Chondrocyte (in vitro differentiated cells): Measurements from ENCODE around the gene DNM3. TPM values are rescaled to one million over a fixed set of nuclear protein-coding genes. Genes with fewer than 3 reads are reported as not detected.

ENCODE experiments used
- DNase-seq: peaks from one replicate; pipeline ENCODE4 v3.0.0; 2021; ENCODE audit warnings: mixed read lengths, low spot score
- H3K27ac Mint-ChIP-seq: one replicate; pipeline ENCODE4 v1.8.0; 2021; ENCODE audit warnings: mild to moderate bottlenecking, moderate library complexity, mixed read lengths; ENCODE audit not compliant: unreplicated experiment
- H3K27me3 Mint-ChIP-seq: 2 replicates; pipeline ENCODE4 v1.8.0; 2021; ENCODE audit warnings: low read depth, mixed read lengths
- H3K36me3 Mint-ChIP-seq: 2 replicates; pipeline ENCODE4 v1.8.0; 2021; ENCODE audit warnings: low read depth, mixed read lengths
- H3K4me1 Mint-ChIP-seq: 2 replicates; pipeline ENCODE4 v1.8.0; 2021; ENCODE audit warnings: low read depth, mild to moderate bottlenecking, mixed read lengths
- H3K4me3 Mint-ChIP-seq: one replicate; pipeline ENCODE4 v1.8.0; 2021; ENCODE audit warnings: mild to moderate bottlenecking, moderate library complexity, mixed read lengths; ENCODE audit not compliant: unreplicated experiment
- H3K9me3 Mint-ChIP-seq: 2 replicates; pipeline ENCODE4 v1.8.0; 2021; ENCODE audit warnings: low read depth, mixed read lengths
- total RNA-seq: library from RNA; stranded (reverse); gene quantifications from 3 replicates; pipeline ENCODE4 v1.2.1, GENCODE V29; 2021
- TF ChIP-seq, protein P1 (sequence below): fragments of 200-600 bp; sonication (generic); IDR thresholded peaks from 2 replicates; pipeline ENCODE4 v1.5.0; 2021; ENCODE audit warnings: antibody characterized with exemption, mild to moderate bottlenecking, moderate library complexity

Gene DNM3
- total RNA-seq, 1 donor from 2014 or later = 12.4 TPM

DNA sequence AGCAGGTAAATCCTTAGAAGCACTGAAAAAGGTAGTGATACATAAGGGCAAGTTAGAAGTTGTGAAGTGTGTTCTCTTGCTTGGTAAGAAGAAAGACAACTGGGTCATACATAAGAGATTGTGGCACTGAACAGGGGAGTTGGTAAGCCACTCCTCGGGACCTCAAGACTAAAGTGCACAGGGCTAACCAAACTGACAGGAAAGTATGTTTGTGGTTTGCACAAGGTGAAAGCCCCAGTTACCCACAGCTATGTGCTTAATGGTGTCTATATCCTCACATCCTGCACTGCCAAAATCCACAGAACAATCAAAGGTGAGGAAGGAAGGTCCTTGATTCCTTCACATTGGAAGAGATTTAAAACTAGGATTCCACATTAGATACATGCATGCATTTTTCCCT is 276.5 kb downstream of the DNM3 start:
- TF ChIP-seq, protein P1, sequence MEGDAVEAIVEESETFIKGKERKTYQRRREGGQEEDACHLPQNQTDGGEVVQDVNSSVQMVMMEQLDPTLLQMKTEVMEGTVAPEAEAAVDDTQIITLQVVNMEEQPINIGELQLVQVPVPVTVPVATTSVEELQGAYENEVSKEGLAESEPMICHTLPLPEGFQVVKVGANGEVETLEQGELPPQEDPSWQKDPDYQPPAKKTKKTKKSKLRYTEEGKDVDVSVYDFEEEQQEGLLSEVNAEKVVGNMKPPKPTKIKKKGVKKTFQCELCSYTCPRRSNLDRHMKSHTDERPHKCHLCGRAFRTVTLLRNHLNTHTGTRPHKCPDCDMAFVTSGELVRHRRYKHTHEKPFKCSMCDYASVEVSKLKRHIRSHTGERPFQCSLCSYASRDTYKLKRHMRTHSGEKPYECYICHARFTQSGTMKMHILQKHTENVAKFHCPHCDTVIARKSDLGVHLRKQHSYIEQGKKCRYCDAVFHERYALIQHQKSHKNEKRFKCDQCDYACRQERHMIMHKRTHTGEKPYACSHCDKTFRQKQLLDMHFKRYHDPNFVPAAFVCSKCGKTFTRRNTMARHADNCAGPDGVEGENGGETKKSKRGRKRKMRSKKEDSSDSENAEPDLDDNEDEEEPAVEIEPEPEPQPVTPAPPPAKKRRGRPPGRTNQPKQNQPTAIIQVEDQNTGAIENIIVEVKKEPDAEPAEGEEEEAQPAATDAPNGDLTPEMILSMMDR = no peak

DNA sequence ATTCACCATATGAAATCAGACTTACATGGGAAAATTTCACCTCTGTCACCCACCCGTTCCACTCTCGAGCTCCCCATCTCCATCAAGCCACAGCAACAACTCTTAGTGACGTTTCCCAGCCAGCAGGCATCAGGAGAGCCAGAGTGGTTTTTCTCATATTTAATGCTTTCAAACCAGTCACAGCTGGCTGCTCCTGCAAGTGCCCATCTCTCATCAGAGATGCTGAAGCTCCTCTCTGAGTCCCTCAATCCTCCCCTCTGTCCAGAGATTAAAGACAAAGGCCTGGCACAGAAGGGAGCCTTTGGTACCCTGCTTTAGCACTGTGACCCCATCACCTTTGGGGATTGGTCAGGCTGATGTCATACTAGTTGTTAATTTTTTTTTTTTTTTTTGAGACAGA is 277.3 kb downstream of the DNM3 start:
- Mint-ChIP-seq H3K27me3 (no peaks in the 10 kb centered on the region), H3K4me1 (peaks cover 32% of the 10 kb centered on the region), H3K27ac (no peak overlapping the region), H3K36me3 (peaks cover 5% of the 10 kb centered on the region), H3K9me3 (peaks cover 6% of the 10 kb centered on the region), H3K4me3 (no peak overlapping the region)
- DNase-seq = no peak
- TF ChIP-seq, protein P1 = no peak

More for the DNA sequence above, 276.5 kb downstream of the DNM3 start:
- peaks cover 38% of the 10 kb centered on the region for H3K4me1 Mint-ChIP-seq
- DNase-seq = no peak
- no peak overlapping the region for H3K4me3 Mint-ChIP-seq
- H3K9me3 Mint-ChIP-seq = peaks cover 6% of the 10 kb centered on the region
- H3K27me3 Mint-ChIP-seq = no peaks in the 10 kb centered on the region
- H3K36me3 Mint-ChIP-seq = peaks cover 5% of the 10 kb centered on the region
- no peak overlapping the region for H3K27ac Mint-ChIP-seq

DNA sequence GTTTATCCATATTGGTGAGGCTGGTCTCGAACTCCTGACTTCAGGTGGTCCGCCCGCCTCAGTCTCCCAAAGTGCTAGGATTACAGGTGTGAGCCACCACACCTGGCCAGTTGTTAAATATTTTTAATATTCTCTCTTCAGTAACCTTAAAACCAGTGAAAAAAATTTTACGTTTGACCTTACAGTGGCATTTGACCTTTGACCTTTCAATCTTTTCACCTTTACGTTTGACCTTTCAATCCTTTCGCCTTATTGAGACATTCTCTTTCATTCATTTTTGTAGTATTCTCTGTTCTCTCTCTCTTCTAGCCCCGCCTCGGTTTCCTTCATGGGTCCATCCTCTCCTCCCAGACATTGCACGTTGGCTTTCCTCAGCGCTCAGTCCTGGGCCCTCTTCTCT is 277.9 kb downstream of the DNM3 start:
- H3K4me3 Mint-ChIP-seq = no peak overlapping the region
- H3K4me1 Mint-ChIP-seq = peaks cover 27% of the 10 kb centered on the region
- no peak for DNase-seq

DNA sequence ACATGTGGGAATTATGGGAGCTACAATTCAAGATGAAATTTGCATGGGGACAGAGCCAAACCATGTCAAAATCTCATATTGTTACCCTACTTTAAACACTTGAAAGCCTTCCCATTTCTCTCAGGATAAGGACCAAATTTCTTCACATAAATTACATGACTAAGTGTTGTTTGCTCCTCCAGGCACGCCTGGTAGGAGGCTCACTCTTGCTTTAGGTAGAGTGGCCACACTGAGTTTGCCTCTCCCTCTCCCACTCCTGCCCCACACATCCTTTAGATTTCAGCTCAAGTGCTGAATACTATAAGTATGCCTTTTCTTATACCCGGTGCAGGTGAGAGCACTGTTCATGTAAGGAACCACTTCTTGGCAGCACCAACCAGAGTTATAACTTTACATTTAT is 279.1 kb downstream of the DNM3 start:
- no peak overlapping the region for H3K27ac Mint-ChIP-seq

More for the DNA sequence above, 277.9 kb downstream of the DNM3 start:
- Mint-ChIP-seq H3K9me3 (peaks cover 6% of the 10 kb centered on the region), H3K27ac (no peak overlapping the region), H3K27me3 (no peaks in the 10 kb centered on the region), H3K36me3 (peaks cover 5% of the 10 kb centered on the region)
- TF ChIP-seq, protein P1 = no peak

DNA sequence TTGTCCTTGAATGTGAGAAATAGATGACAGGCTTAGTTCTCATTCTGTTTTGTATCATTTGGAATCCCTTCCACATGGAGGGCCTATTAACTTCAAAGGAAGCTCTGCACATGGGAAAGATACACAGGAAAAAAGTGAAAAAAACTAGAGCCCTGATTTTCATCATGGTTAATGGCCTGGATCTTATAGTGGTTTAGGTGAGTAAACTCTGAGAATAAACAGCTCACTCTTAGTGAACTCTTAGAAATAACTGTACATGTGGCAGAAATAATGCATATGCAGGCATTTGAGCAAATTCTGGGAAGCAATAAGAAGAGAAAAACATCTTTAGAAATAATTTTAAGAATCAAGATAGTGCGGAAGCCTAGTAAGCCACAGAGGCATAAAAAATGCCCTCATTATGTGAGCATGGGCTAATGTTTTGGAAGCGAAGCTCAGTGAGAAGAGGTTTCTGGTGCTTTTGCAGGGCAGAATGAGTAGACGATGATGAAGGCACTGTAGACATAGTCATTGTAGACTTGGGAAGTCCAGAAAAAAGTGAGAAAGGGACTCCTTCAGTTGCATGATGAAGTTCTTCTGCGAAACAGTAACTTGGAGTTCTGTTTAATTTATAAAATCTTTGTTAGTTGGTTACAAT is 279.9 kb downstream of the DNM3 start:
- Mint-ChIP-seq H3K27ac (no peak overlapping the region), H3K4me3 (no peak overlapping the region)

More for the DNA sequence above, 279.1 kb downstream of the DNM3 start:
- H3K36me3 Mint-ChIP-seq = peaks cover 5% of the 10 kb centered on the region
- TF ChIP-seq, protein P1 = no peak
- H3K4me1 Mint-ChIP-seq = peaks cover 18% of the 10 kb centered on the region
- no peaks in the 10 kb centered on the region for H3K27me3 Mint-ChIP-seq
- H3K4me3 Mint-ChIP-seq = no peak overlapping the region
- DNase-seq = no peak
- peaks cover 6% of the 10 kb centered on the region for H3K9me3 Mint-ChIP-seq

More for the DNA sequence above, 279.9 kb downstream of the DNM3 start:
- Mint-ChIP-seq H3K9me3 (peaks cover 6% of the 10 kb centered on the region), H3K27me3 (no peaks in the 10 kb centered on the region), H3K36me3 (peaks cover 5% of the 10 kb centered on the region), H3K4me1 (peaks cover 11% of the 10 kb centered on the region)
- TF ChIP-seq, protein P1 = no peak
- no peak for DNase-seq
